CD4-positive, CD25-positive, alpha-beta regulatory T cell (primary cell): Measurements from ENCODE around the gene PRH2. TPM values are rescaled to one million over a fixed set of nuclear protein-coding genes. Genes with fewer than 3 reads are reported as not detected.
A peak's percentile ranks its signal among the peaks of the same experiment; 100 is the strongest.

Experiments
- ATAC-seq, 2 donors: fragments of 150-1000 bp; cut with Tn5 transposase; one replicate each; pipeline ENCODE4 v1.10.0; 2021; ENCODE audit warnings: low read depth in 2 of 2, moderate number of reproducible peaks in 2 of 2, moderate library complexity in 1 of 2
- DNase-seq, 3 donors: peaks; one replicate each; pipeline versions ENCODE4 v3.0.0 to v3.0.0-alpha.2; 2012 to 2022; ENCODE audit warnings: mixed read lengths in 1 of 3
- H3K27ac ChIP-seq: one replicate; pipeline ENCODE4 v1.7.0; 2013; ENCODE audit warnings: mild to moderate bottlenecking, low read length; ENCODE audit not compliant: insufficient read depth, poor library complexity, severe bottlenecking
- H3K27me3 ChIP-seq: one replicate; pipeline ENCODE4 v1.7.0; 2013; ENCODE audit warnings: low read length; ENCODE audit not compliant: control insufficient read depth, insufficient read depth
- H3K36me3 ChIP-seq: one replicate; pipeline ENCODE4 v1.7.0; 2013; ENCODE audit warnings: mild to moderate bottlenecking, low read length, moderate library complexity; ENCODE audit not compliant: control insufficient read depth, insufficient read depth
- H3K4me1 ChIP-seq: 2 replicates; pipeline ENCODE4 v1.7.0; 2013; ENCODE audit warnings: mild to moderate bottlenecking, low read length; ENCODE audit not compliant: insufficient read depth, control insufficient read depth, poor library complexity, severe bottlenecking
- H3K4me3 ChIP-seq: one replicate; pipeline ENCODE4 v1.7.0; 2013; ENCODE audit warnings: low read depth, mild to moderate bottlenecking, low read length, moderate library complexity
- H3K9me3 ChIP-seq, 2 experiments: 1 replicate in 1 of 2; 2 replicates in 1 of 2; pipeline ENCODE4 v1.7.0; 2013; ENCODE audit warnings: low read length in 2 of 2, mild to moderate bottlenecking in 1 of 2, moderate library complexity in 1 of 2; ENCODE audit not compliant: control insufficient read depth in 2 of 2
- H3K27ac Mint-ChIP-seq, 3 donors: one replicate each; pipeline ENCODE4 v1.8.0; 2020 to 2022; ENCODE audit warnings: mild to moderate bottlenecking in 3 of 3, mixed read lengths in 3 of 3, moderate library complexity in 2 of 3
- H3K27me3 Mint-ChIP-seq: one replicate; pipeline ENCODE4 v1.8.0; 2022; ENCODE audit warnings: mild to moderate bottlenecking, mixed read lengths
- H3K36me3 Mint-ChIP-seq: one replicate; pipeline ENCODE4 v1.8.0; 2020; ENCODE audit warnings: mixed read lengths
- H3K4me1 Mint-ChIP-seq, 4 donors: one replicate each; pipeline ENCODE4 v1.8.0; 2020 to 2022; ENCODE audit warnings: mixed read lengths in 4 of 4, mild to moderate bottlenecking in 1 of 4
- H3K4me3 Mint-ChIP-seq, 4 donors: one replicate each; pipeline ENCODE4 v1.8.0; 2020 to 2022; ENCODE audit warnings: mild to moderate bottlenecking in 4 of 4, mixed read lengths in 4 of 4, moderate library complexity in 3 of 4
- H3K9me3 Mint-ChIP-seq, 7 donors: one replicate each; pipeline ENCODE4 v1.8.0; 2020 to 2022; ENCODE audit warnings: mixed read lengths in 7 of 7, mild to moderate bottlenecking in 3 of 7, moderate library complexity in 2 of 7
- polyA plus RNA-seq, 4 donors: library from polyadenylated mRNA; unstranded; fragments of 300-500 nt; fragmentation: Illumina TruSeq; gene quantifications; one replicate each; pipeline ENCODE4 v1.2.3, GENCODE V29; 2021
- total RNA-seq: library from RNA; stranded (reverse); gene quantifications from one replicate; pipeline ENCODE4 v1.2.3, GENCODE V29; 2022

Gene PRH2
- total RNA-seq (not detected), polyA plus RNA-seq (not detected)

- H3K4me3 Mint-ChIP-seq: no peak within 1 kb of the TSS
Measured at GRCh38 chr12:10928746-10929286, at the start of gene PRH2. Gene PRH2 (plus strand): TSS chr12:10929236. CDS start chr12:10929274, 38 bp downstream.

GRCh38 chr12:10884086-10884725 lies 44.8 kb upstream of the PRH2 start, which contains the start of gene PRH1:
Gene PRH1 (minus strand): TSS chr12:10884255. CDS start chr12:10884217, 38 bp downstream.
- ATAC-seq (no peak), DNase-seq (no peak)
- H3K4me1 Mint-ChIP-seq: peaks cover 0 to 4% (median 0%) of the 10 kb centered on the region in 4 donors
- H3K27me3 Mint-ChIP-seq: no peaks in the 10 kb centered on the region
- H3K27me3 ChIP-seq: no peaks in the 10 kb centered on the region
- peak within 1 kb of the TSS in 1 of 3 donors; percentile 20 for H3K27ac Mint-ChIP-seq
- no peaks in the 10 kb centered on the region for H3K4me1 ChIP-seq
- H3K36me3 Mint-ChIP-seq: peaks cover 33% of the 10 kb centered on the region
- H3K9me3 Mint-ChIP-seq: peaks cover 0 to 2% (median 0%) of the 10 kb centered on the region in 7 donors
- no peaks in the 10 kb centered on the region for H3K9me3 ChIP-seq
- no peaks in the 10 kb centered on the region for H3K36me3 ChIP-seq
- no peak within 1 kb of the TSS for H3K27ac ChIP-seq
- H3K4me3 ChIP-seq: no peak within 1 kb of the TSS
- no peak within 1 kb of the TSS for H3K4me3 Mint-ChIP-seq

More at GRCh38 chr12:10928746-10929286, at the start of gene PRH2:
- DNase-seq (no peak), ATAC-seq (no peak)
- H3K27me3 ChIP-seq: no peaks in the 10 kb centered on the region
- no peaks in the 10 kb centered on the region for H3K9me3 ChIP-seq
- H3K4me3 ChIP-seq: no peak within 1 kb of the TSS
- Mint-ChIP-seq H3K27ac (no peak within 1 kb of the TSS), H3K36me3 (peaks cover 11% of the 10 kb centered on the region), H3K4me1 (peaks cover 0 to 12% (median under 1%) of the 10 kb centered on the region in 4 donors), H3K9me3 (peaks cover 0 to 1% (median 0%) of the 10 kb centered on the region in 7 donors), H3K27me3 (no peaks in the 10 kb centered on the region)
- no peaks in the 10 kb centered on the region for H3K36me3 ChIP-seq
- H3K4me1 ChIP-seq: no peaks in the 10 kb centered on the region
- no peak within 1 kb of the TSS for H3K27ac ChIP-seq

GRCh38 chr12:10889226-10889625 lies 39.8 kb upstream of the PRH2 start:
- H3K9me3 ChIP-seq: no peaks in the 10 kb centered on the region
- no peaks in the 10 kb centered on the region for H3K36me3 ChIP-seq
- H3K27ac ChIP-seq: no peak overlapping the region

GRCh38 chr12:10891937-10892336 lies 37.1 kb upstream of the PRH2 start:
- Mint-ChIP-seq H3K27me3 (no peaks in the 10 kb centered on the region), H3K9me3 (peaks cover 0 to 2% (median 0%) of the 10 kb centered on the region in 7 donors), H3K4me3 (no peak overlapping the region), H3K4me1 (peaks cover 0 to 3% (median 0%) of the 10 kb centered on the region in 4 donors), H3K27ac (no peak overlapping the region), H3K36me3 (peaks cover 30% of the 10 kb centered on the region)
- Histone ChIP-seq H3K4me3 (no peak overlapping the region), H3K36me3 (no peaks in the 10 kb centered on the region), H3K4me1 (no peaks in the 10 kb centered on the region), H3K27ac (no peak overlapping the region), H3K27me3 (no peaks in the 10 kb centered on the region), H3K9me3 (no peaks in the 10 kb centered on the region)
- ATAC-seq: no peak
- no peak for DNase-seq

More at GRCh38 chr12:10889226-10889625, 39.8 kb upstream of the PRH2 start:
- Mint-ChIP-seq H3K4me3 (no peak overlapping the region), H3K4me1 (peaks cover 0 to 3% (median 0%) of the 10 kb centered on the region in 4 donors), H3K27ac (no peak overlapping the region), H3K36me3 (peaks cover 28% of the 10 kb centered on the region), H3K27me3 (no peaks in the 10 kb centered on the region), H3K9me3 (peaks cover 0 to 2% (median 0%) of the 10 kb centered on the region in 7 donors)
- no peak for ATAC-seq
- no peak for DNase-seq
- no peaks in the 10 kb centered on the region for H3K4me1 ChIP-seq
- no peak overlapping the region for H3K4me3 ChIP-seq
- H3K27me3 ChIP-seq: no peaks in the 10 kb centered on the region

- ATAC-seq (no peak), DNase-seq (no peak)
- no peak overlapping the region for H3K27ac Mint-ChIP-seq
- H3K4me3 Mint-ChIP-seq: no peak overlapping the region
- H3K4me1 ChIP-seq: no peaks in the 10 kb centered on the region
- H3K9me3 ChIP-seq: no peaks in the 10 kb centered on the region
- H3K9me3 Mint-ChIP-seq: peaks cover 0 to 6% (median 4%) of the 10 kb centered on the region in 7 donors
- H3K36me3 Mint-ChIP-seq: peaks cover 29% of the 10 kb centered on the region
- no peaks in the 10 kb centered on the region for H3K27me3 ChIP-seq
- no peaks in the 10 kb centered on the region for H3K27me3 Mint-ChIP-seq
- no peaks in the 10 kb centered on the region for H3K36me3 ChIP-seq
- H3K27ac ChIP-seq: no peak overlapping the region
- H3K4me3 ChIP-seq: no peak overlapping the region
- peaks cover 0 to 4% (median 1%) of the 10 kb centered on the region in 4 donors for H3K4me1 Mint-ChIP-seq
Measured at GRCh38 chr12:10896854-10897253, 32.2 kb upstream of the PRH2 start.

- ATAC-seq (no peak), DNase-seq (no peak)
- H3K27me3 ChIP-seq: no peaks in the 10 kb centered on the region
- no peak overlapping the region for H3K27ac ChIP-seq
- H3K4me1 Mint-ChIP-seq: peaks cover 0 to 4% (median 1%) of the 10 kb centered on the region in 4 donors
- H3K27me3 Mint-ChIP-seq: no peaks in the 10 kb centered on the region
- peaks cover 5 to 32% (median 13%) of the 10 kb centered on the region in 7 donors for H3K9me3 Mint-ChIP-seq
- H3K36me3 ChIP-seq: no peaks in the 10 kb centered on the region
- H3K4me1 ChIP-seq: no peaks in the 10 kb centered on the region
- no peak overlapping the region for H3K27ac Mint-ChIP-seq
- H3K4me3 ChIP-seq: no peak overlapping the region
- H3K4me3 Mint-ChIP-seq: no peak overlapping the region
- H3K36me3 Mint-ChIP-seq: peaks cover 43% of the 10 kb centered on the region
- peaks cover 16 to 22% of the 10 kb centered on the region in 2 experiments for H3K9me3 ChIP-seq
Measured at GRCh38 chr12:10900530-10900929, 28.5 kb upstream of the PRH2 start.

- Histone ChIP-seq H3K4me1 (no peaks in the 10 kb centered on the region), H3K9me3 (peaks cover 16 to 22% of the 10 kb centered on the region in 2 experiments), H3K36me3 (no peaks in the 10 kb centered on the region), H3K27ac (no peak overlapping the region), H3K27me3 (no peaks in the 10 kb centered on the region), H3K4me3 (no peak overlapping the region)
- Mint-ChIP-seq H3K9me3 (peaks cover 5 to 35% (median 15%) of the 10 kb centered on the region in 7 donors), H3K27ac (no peak overlapping the region), H3K4me1 (peaks cover 0 to 4% (median 1%) of the 10 kb centered on the region in 4 donors), H3K27me3 (no peaks in the 10 kb centered on the region), H3K4me3 (no peak overlapping the region), H3K36me3 (peaks cover 43% of the 10 kb centered on the region)
- no peak for DNase-seq
- ATAC-seq: no peak
Measured at GRCh38 chr12:10900972-10901371, 28.1 kb upstream of the PRH2 start.
